ENCODE results near the gene THOC6.

DNA sequence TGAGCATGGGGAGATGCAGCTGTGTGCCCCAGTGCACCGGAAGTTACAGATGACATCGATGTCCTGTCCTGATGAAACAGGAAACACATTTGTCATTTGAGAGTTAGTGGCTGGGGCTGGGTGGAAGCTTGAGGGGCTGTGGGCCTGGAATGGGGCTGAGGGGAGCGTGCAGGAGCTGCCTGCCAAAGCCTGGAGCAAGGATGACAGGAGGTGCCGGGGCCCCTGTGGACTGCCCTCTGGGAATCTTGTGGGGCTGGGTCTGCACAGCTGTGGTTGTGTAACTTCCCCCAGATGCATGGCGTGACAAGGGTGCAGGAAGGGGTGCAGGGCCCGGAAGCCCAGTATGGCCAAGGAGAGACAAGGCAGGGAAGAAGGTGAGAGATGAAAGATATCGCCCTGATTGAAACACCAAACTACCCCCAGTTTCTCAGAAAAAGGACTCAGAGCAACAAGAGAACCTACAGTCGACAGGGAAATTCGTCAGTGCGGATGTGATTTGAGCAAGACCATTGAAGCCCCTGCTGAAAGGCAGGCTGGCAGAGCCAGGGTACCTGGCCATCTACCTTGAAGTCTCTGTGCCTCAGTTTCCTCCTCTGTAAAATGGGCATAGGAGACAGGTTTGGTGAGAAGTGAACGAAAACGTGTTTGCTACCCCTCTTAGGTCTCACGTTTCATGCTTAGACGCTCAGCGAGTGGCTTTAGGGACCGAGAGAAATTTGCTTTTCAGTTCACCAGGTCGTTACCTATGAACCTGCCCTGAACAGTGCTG is 31.3 kb downstream of the THOC6 start:
- TF ChIP-seq, protein P1, sequence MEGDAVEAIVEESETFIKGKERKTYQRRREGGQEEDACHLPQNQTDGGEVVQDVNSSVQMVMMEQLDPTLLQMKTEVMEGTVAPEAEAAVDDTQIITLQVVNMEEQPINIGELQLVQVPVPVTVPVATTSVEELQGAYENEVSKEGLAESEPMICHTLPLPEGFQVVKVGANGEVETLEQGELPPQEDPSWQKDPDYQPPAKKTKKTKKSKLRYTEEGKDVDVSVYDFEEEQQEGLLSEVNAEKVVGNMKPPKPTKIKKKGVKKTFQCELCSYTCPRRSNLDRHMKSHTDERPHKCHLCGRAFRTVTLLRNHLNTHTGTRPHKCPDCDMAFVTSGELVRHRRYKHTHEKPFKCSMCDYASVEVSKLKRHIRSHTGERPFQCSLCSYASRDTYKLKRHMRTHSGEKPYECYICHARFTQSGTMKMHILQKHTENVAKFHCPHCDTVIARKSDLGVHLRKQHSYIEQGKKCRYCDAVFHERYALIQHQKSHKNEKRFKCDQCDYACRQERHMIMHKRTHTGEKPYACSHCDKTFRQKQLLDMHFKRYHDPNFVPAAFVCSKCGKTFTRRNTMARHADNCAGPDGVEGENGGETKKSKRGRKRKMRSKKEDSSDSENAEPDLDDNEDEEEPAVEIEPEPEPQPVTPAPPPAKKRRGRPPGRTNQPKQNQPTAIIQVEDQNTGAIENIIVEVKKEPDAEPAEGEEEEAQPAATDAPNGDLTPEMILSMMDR (IDR thresholded peaks at IDR 0.05) = no peak
- TF ChIP-seq EP300 (IDR thresholded peaks at IDR 0.05) = no peak
- no peak for TF ChIP-seq POLR2A (IDR thresholded peaks at IDR 0.05)

Data from ovary (tissue), 3 donors.